ENCODE results near the gene KCMF1.

Gene KCMF1

GRCh38 chr2:84980263-84980983 is 9.5 kb downstream of the KCMF1 start:
- DNase-seq (ENCODE audit: low read depth): no peak

- no peak for DNase-seq (ENCODE audit: low read depth)
Measured at GRCh38 chr2:84986018-84986417, 15.1 kb downstream of the KCMF1 start.

GRCh38 chr2:84989422-84989821 is 18.5 kb downstream of the KCMF1 start:
- DNase-seq (ENCODE audit: low read depth): no peak

GRCh38 chr2:84989927-84990326 is 19.0 kb downstream of the KCMF1 start:
- no peak for DNase-seq (ENCODE audit: low read depth)

- DNase-seq (ENCODE audit: low read depth): no peak
Measured at GRCh38 chr2:84991404-84992160, 20.6 kb downstream of the KCMF1 start.

- DNase-seq (ENCODE audit: low read depth): no peak
Measured at GRCh38 chr2:84995826-84996225, 24.9 kb downstream of the KCMF1 start.

- DNase-seq (ENCODE audit: low read depth): no peak
Measured at GRCh38 chr2:84996909-84997308, 25.9 kb downstream of the KCMF1 start.

- no peak for DNase-seq (ENCODE audit: low read depth)
Measured at GRCh38 chr2:84999553-84999955, 28.6 kb downstream of the KCMF1 start.

- no peak for DNase-seq (ENCODE audit: low read depth)
Measured at GRCh38 chr2:85001595-85001994, 30.6 kb downstream of the KCMF1 start.

- DNase-seq (ENCODE audit: low read depth): no peak
Measured at GRCh38 chr2:85002534-85002933, 31.6 kb downstream of the KCMF1 start.

GRCh38 chr2:85008252-85008651 is 37.3 kb downstream of the KCMF1 start:
- DNase-seq (ENCODE audit: low read depth): no peak

- peak; percentile 37 for DNase-seq (ENCODE audit: low read depth)
Measured at GRCh38 chr2:85009019-85009618, 38.2 kb downstream of the KCMF1 start.

- no peak for DNase-seq (ENCODE audit: low read depth)
Measured at GRCh38 chr2:85010404-85010803, 39.4 kb downstream of the KCMF1 start.

- no peak for DNase-seq (ENCODE audit: low read depth)
Measured at GRCh38 chr2:85011098-85011497, 40.1 kb downstream of the KCMF1 start.

GRCh38 chr2:85011747-85012146 is 40.8 kb downstream of the KCMF1 start:
- no peak for DNase-seq (ENCODE audit: low read depth)

GRCh38 chr2:85012431-85012830 is 41.5 kb downstream of the KCMF1 start:
- peak; percentile 12 for DNase-seq (ENCODE audit: low read depth)

GRCh38 chr2:85012855-85013254 is 41.9 kb downstream of the KCMF1 start:
- DNase-seq (ENCODE audit: low read depth): no peak

GRCh38 chr2:85015653-85016360 is 44.8 kb downstream of the KCMF1 start:
- DNase-seq (ENCODE audit: low read depth): no peak

- DNase-seq (ENCODE audit: low read depth): no peak
Measured at GRCh38 chr2:85016446-85016845, 45.5 kb downstream of the KCMF1 start.

GRCh38 chr2:85017411-85018048 is 46.6 kb downstream of the KCMF1 start:
- DNase-seq (ENCODE audit: low read depth): no peak

GRCh38 chr2:85018049-85018447 is 47.1 kb downstream of the KCMF1 start:
- DNase-seq (ENCODE audit: low read depth): no peak

GRCh38 chr2:85019121-85019520 is 48.2 kb downstream of the KCMF1 start:
- DNase-seq (ENCODE audit: low read depth): no peak

All from CMK (cell line).